Spleen (tissue), 11 donors: ENCODE results near the gene BRMS1. TPM values are rescaled to one million over a fixed set of nuclear protein-coding genes. Genes with fewer than 3 reads are reported as not detected.
"Not testable (repeated sequence)": the region's sequence is repeated elsewhere in the genome, so short reads cannot be mapped to it uniquely, and the experiment has no call there.

Experiments used
- DNase-seq: peaks from one replicate; pipeline ENCODE4 v3.0.0-alpha.2; 2020
- H3K27ac ChIP-seq, 8 donors: fragments of 200-600 bp; sonication (generic) in 7 of 8; 1 replicate in 4 of 8; 2 replicates in 4 of 8; pipeline versions ENCODE4 v1.5.0 to v1.8.0; 2016 to 2021; ENCODE audit warnings: inconsistent platforms in 4 of 8, mild to moderate bottlenecking in 4 of 8, moderate library complexity in 1 of 8
- H3K27me3 ChIP-seq, 7 donors: fragments of 200-600 bp; sonication (generic) in 6 of 7; replicated peaks in 1 of 7; 1 replicate in 4 of 7; 2 replicates in 3 of 7; pipeline versions ENCODE4 v1.5.0 to v1.8.0; 2016 to 2021; ENCODE audit warnings: inconsistent platforms in 3 of 7, mild to moderate bottlenecking in 1 of 7
- H3K36me3 ChIP-seq, 6 donors: fragments of 200-600 bp; sonication (generic) in 5 of 6; 1 replicate in 4 of 6; 2 replicates in 2 of 6; pipeline versions ENCODE4 v1.5.0 to v1.8.0; 2016 to 2021; ENCODE audit warnings: inconsistent platforms in 2 of 6
- H3K4me1 ChIP-seq, 6 donors: fragments of 200-600 bp; sonication (generic) in 5 of 6; 1 replicate in 3 of 6; 2 replicates in 3 of 6; pipeline versions ENCODE4 v1.5.0 to v1.8.0; 2016 to 2021; ENCODE audit warnings: inconsistent platforms in 3 of 6
- H3K4me3 ChIP-seq, 8 donors: fragments of 200-600 bp; sonication (generic) in 7 of 8; 1 replicate in 4 of 8; 2 replicates in 4 of 8; pipeline versions ENCODE4 v1.5.0 to v1.8.0; 2016 to 2021; ENCODE audit warnings: inconsistent platforms in 4 of 8, mild to moderate bottlenecking in 4 of 8, moderate library complexity in 2 of 8
- H3K9me3 ChIP-seq, 8 donors: fragments of 200-600 bp; sonication (generic) in 7 of 8; 1 replicate in 4 of 8; 2 replicates in 4 of 8; pipeline versions ENCODE4 v1.5.0 to v1.8.0; 2016 to 2021; ENCODE audit warnings: inconsistent platforms in 4 of 8
- CTCF ChIP-seq, 11 experiments: fragments of 200-600 bp in 7 of 11; fragments of 450-650 bp in 4 of 11; sonication (generic) in 4 of 11; IDR thresholded peaks in 8 of 11; conservative IDR thresholded peaks in 3 of 11; 1 replicate in 7 of 11; 2 replicates in 4 of 11; pipeline versions ENCODE4 v1.4.0 to v1.8.0; 2016 to 2021; ENCODE audit warnings: antibody characterized with exemption in 11 of 11, inconsistent platforms in 4 of 11, mild to moderate bottlenecking in 1 of 11
- POLR2A ChIP-seq, 3 donors: fragments of 450-650 bp; IDR thresholded peaks; one replicate each; pipeline ENCODE4 v1.5.1; 2017; ENCODE audit warnings: antibody characterized with exemption in 3 of 3, mild to moderate bottlenecking in 1 of 3
- POLR2AphosphoS5 ChIP-seq, 3 donors: sonication (generic); formaldehyde crosslinking; IDR thresholded peaks; one replicate each; pipeline ENCODE4 v1.5.1; 2017; ENCODE audit warnings: antibody characterized with exemption in 3 of 3
- WGBS, 5 donors: extraction: QIAGEN DNeasy Blood & Tissue Kit in 3 of 5; methylation state at CpG; one replicate each; pipeline versions ENCODE4 v1.1.5 to v1.1.7; 2013 to 2018; 5-methylcytosine and 5-hydroxymethylcytosine counted together
- intact Hi-C: fragments of 100-400 bp; cut with DNase I; formaldehyde crosslinking; loops from one replicate; pipeline ENCODE4 v1.15.0; 2023; ENCODE audit warnings: low total_unique reads
- polyA plus RNA-seq, 3 donors: library from polyadenylated mRNA; stranded (reverse); fragments of 200-250 nt; gene quantifications; one replicate each; pipeline ENCODE4 v1.2.1, GENCODE V29; 2013
- total RNA-seq, 7 donors: library from RNA; depleted of rRNA in 3 of 7; stranded (reverse); fragments of >200 nt in 3 of 7; fragmentation: NEBNext Ultra II Directional in 4 of 7; extraction: Animal tissue kit (Norgen Biotek cat#: 25700) in 4 of 7; gene quantifications; one replicate each; pipeline versions ENCODE4 v1.1.0 to v1.2.1, GENCODE V29; 2016 to 2021
- donor health status: healthy with polysubstance abuse.
- donor health status: DM: no; HTN: no; CAD: no; lungs with moderate emphysema.
- donor health status: DM: no; HTN: no; CAD: no.
- donor health status: Bipolar disorder and iron deficiency.
- donor health status: healthy.
- donor health status: DM: no; HTN: no; CAD: no.
- donor health status: DM: yes; HTN: yes; CAD: no.

Gene BRMS1
- total and polyA plus RNA-seq, 10 donors = 32.3 to 90.6 (median 42.8) TPM

GRCh38 chr11:66386171-66387069, 41.5 kb upstream of the BRMS1 start:
- TF ChIP-seq CTCF (IDR thresholded peaks at IDR 0.05 in 8 of 11, conservative IDR thresholded peaks at IDR 0.05 in 3 of 11) (peak; percentile 58 to 92 (median 88)), POLR2A (IDR thresholded peaks at IDR 0.05) (no peak)

GRCh38 chr11:66384316-66384715, 39.4 kb upstream of the BRMS1 start:
- H3K36me3 ChIP-seq, H3K27ac ChIP-seq, H3K4me3 ChIP-seq, intact Hi-C loops, H3K9me3 ChIP-seq: not testable (repeated sequence)
- H3K27me3 ChIP-seq = peaks cover 0 to 32% (median 0%) of the 10 kb centered on the region in 7 donors
- DNase-seq = peak; percentile 46
- H3K4me1 ChIP-seq = peaks cover 0 to 16% (median 8%) of the 10 kb centered on the region in 6 donors
- 87 to 89% (median 89%) methylated on average over 13 of the region's 13 CpGs for WGBS, 5 donors

More at GRCh38 chr11:66386171-66387069, 41.5 kb upstream of the BRMS1 start:
- no peaks in the 10 kb centered on the region for H3K9me3 ChIP-seq
- WGBS, 5 donors = 7 to 9% (median 8%) methylated on average over 20 of the region's 20 CpGs
- peak; percentile 91 for DNase-seq
- no peaks in the 10 kb centered on the region for H3K36me3 ChIP-seq
- H3K27me3 ChIP-seq = peaks cover 0 to 28% (median 0%) of the 10 kb centered on the region in 7 donors
- H3K4me3 ChIP-seq = peak overlapping the region in 1 of 8 donors; percentile 46
- H3K4me1 ChIP-seq = peaks cover 0 to 16% (median 8%) of the 10 kb centered on the region in 6 donors
- intact Hi-C loops = loop anchor here (5.0 kb wide), 1 partner anchor 74 kb away; no protein-coding TSS in a partner anchor
- no peak overlapping the region for H3K27ac ChIP-seq

GRCh38 chr11:66380264-66380663, 35.4 kb upstream of the BRMS1 start:
- H3K36me3 ChIP-seq, intact Hi-C loops, H3K27ac ChIP-seq, H3K4me3 ChIP-seq, H3K4me1 ChIP-seq, H3K9me3 ChIP-seq: not testable (repeated sequence)
- peak; percentile 10 for DNase-seq
- H3K27me3 ChIP-seq = peaks cover 0 to 51% (median 0%) of the 10 kb centered on the region in 7 donors
- 23 to 33% (median 25%) methylated on average over 7 of the region's 7 CpGs for WGBS, 5 donors

GRCh38 chr11:66373690-66374287, 28.9 kb upstream of the BRMS1 start:
- not testable (repeated sequence) for H3K27ac ChIP-seq

GRCh38 chr11:66373265-66373664, 28.4 kb upstream of the BRMS1 start:
- H3K9me3 ChIP-seq = no peaks in the 10 kb centered on the region
- peak; percentile 12 for DNase-seq
- H3K27me3 ChIP-seq = peaks cover 0 to 47% (median 3%) of the 10 kb centered on the region in 7 donors
- 79 to 89% (median 84%) methylated on average over 5 of the region's 5 CpGs for WGBS, 5 donors
- no peaks in the 10 kb centered on the region for H3K36me3 ChIP-seq
- H3K27ac ChIP-seq = no peak overlapping the region
- intact Hi-C loops = no loop called here
- TF ChIP-seq POLR2AphosphoS5 (IDR thresholded peaks at IDR 0.05) (no peak), CTCF (IDR thresholded peaks at IDR 0.05 in 8 of 11, conservative IDR thresholded peaks at IDR 0.05 in 3 of 11) (no peak), POLR2A (IDR thresholded peaks at IDR 0.05) (no peak)
- no peak overlapping the region for H3K4me3 ChIP-seq
- H3K4me1 ChIP-seq = peaks cover 0 to 28% (median 17%) of the 10 kb centered on the region in 6 donors

More at GRCh38 chr11:66373690-66374287, 28.9 kb upstream of the BRMS1 start:
- H3K9me3 ChIP-seq, intact Hi-C loops, H3K36me3 ChIP-seq, H3K4me3 ChIP-seq: not testable (repeated sequence)
- peak; percentile 20 for DNase-seq
- Histone ChIP-seq H3K27me3 (peaks cover 0 to 47% (median 3%) of the 10 kb centered on the region in 7 donors), H3K4me1 (peaks cover 0 to 28% (median 17%) of the 10 kb centered on the region in 6 donors)
- WGBS, 5 donors = 77 to 87% (median 85%) methylated on average over 9 of the region's 9 CpGs
